Embryonic facial prominence (tissue), 1 donor: ENCODE data around the gene DGKI.

Source experiments
- DNase-seq: peaks from one replicate; pipeline ENCODE4 v3.0.0-alpha.2; 2016; ENCODE audit errors: extremely low spot score

Gene DGKI

GRCh38 chr7:137593115-137593711 is 253.6 kb downstream of the DGKI start:
- no peak for DNase-seq

GRCh38 chr7:137592232-137592896 is 254.4 kb downstream of the DGKI start:
- peak; percentile 51 for DNase-seq

- no peak for DNase-seq
Measured at GRCh38 chr7:137591421-137591837, 255.3 kb downstream of the DGKI start.

GRCh38 chr7:137590756-137591305 is 255.9 kb downstream of the DGKI start:
- no peak for DNase-seq

DNA sequence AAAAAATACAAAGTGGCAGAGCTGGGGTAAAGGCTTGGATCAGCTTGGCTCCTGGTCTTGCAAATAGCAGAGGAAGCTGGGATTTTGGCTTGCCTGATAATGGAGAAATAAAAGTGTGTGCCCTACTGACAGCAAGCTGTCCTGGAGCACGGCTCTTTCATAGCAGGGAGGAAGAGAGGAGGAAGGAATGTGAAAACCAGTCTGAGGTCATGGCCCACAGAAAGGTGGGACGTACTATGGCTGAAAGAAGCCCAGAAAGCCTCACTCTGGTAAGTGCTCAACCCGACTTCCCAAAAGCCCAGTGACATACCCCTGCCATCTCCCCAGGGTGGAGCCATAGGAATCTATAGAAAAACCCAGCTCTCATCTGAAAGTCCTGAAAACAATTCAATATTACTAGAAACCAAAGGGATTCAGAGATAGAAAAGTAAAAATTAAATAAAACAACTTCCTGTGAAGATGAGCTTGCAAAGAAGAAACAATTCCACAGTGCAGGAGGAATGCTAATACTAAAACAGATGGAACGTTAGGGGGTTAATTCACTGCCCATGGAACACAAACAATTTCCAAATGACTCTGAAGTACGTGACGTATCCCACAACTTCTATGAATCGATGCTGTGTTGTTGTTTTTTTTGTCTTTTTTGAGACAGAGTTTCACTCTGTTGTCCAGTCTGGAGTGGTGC is 256.6 kb downstream of the DGKI start:
- no peak for DNase-seq

GRCh38 chr7:137587326-137587725 is 259.4 kb downstream of the DGKI start:
- no peak for DNase-seq

GRCh38 chr7:137585591-137585990 is 261.2 kb downstream of the DGKI start:
- DNase-seq, result no peak

GRCh38 chr7:137583172-137583571 is 263.6 kb downstream of the DGKI start:
- no peak for DNase-seq

DNA sequence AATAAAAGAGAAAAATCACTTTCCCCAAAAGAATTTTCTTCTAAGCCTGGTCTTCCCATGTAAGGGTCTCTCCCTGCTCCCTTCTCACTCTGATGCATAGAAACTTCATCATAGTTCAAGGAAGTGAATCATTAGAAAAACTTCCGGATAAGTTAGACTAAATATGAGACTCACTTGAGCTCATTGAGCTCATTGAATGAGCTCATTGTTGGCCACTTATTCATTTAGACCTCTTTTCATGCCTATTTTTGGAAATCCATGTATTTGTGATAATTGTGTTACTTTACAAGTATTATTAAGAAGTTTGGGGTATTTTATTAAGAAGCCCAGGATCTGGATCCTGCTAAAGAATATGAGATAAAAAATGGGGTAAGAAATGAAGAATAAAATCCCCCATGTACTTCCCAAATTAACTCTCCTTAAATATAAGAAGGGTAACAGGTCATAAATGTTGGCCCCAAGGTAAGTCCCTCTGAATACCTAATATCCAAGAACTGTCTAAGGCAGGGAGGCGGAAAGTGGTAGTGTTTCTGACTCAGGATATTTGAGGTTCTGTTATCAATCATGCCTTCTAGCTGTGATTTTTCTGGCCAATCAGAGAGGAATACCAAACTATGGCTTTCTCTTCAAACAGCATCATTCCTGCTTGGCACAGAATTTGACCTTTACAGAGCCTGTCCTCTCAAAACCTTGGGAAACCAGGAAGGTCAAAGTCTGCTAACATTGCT is 266.7 kb downstream of the DGKI start:
- no peak for DNase-seq

DNA sequence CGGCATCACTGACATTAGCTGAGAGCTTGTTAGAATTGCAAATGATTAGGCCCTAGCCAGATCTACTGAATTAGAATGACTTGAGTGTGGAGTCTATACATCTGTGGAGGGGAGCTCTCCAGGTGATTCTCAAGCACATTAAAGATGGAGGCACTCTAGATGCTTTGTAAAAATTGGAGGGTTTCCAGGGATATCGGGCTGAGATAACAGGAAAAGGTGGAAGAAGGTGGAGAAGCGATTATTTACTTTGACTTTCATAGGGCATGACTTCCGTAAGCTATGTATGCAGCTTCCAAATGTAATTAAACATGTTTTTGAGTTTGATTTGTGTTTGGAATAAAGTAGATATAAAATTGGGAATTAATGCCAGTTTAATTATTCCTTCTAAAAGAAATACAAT is 268.2 kb downstream of the DGKI start:
- no peak for DNase-seq

DNA sequence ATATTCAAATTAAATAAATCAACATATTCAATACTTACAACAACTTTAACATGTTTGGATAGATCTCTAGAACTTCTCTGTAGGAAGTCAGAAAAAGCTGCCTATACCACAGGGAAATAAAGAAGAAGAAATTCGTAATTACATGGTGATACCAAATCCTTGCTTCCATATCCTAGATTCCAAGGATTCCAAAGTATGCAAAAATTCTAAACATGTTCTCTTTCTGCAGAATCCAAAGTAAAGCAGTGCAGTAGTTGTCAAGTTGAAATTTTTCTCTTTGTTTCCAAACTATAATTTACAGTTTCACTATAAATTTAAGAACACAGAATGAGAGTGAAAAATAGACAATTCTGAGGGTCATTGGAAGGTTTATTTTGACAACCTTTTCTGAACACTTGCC is 269.6 kb downstream of the DGKI start:
- DNase-seq, result no peak

- no peak for DNase-seq
Measured at GRCh38 chr7:137576481-137576880, 270.3 kb downstream of the DGKI start.

DNA sequence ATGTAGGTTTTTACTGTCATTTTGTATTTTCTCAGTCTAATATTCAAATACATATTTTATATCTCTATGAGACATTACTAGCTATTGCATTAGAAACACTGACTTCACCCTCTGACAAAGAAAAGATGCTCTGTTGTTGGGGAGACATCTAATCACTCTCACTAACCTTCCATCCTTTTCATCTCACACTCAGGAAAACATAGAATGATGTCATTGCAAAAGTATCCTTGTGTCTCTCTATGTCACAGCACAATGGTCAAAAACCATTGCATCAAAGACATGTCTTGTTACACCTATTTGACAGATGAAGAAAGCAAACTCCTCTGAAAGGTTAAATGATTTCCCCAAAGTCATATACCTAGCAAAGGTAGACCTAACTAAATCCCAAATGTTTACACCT is 272.0 kb downstream of the DGKI start:
- DNase-seq, result no peak

DNA sequence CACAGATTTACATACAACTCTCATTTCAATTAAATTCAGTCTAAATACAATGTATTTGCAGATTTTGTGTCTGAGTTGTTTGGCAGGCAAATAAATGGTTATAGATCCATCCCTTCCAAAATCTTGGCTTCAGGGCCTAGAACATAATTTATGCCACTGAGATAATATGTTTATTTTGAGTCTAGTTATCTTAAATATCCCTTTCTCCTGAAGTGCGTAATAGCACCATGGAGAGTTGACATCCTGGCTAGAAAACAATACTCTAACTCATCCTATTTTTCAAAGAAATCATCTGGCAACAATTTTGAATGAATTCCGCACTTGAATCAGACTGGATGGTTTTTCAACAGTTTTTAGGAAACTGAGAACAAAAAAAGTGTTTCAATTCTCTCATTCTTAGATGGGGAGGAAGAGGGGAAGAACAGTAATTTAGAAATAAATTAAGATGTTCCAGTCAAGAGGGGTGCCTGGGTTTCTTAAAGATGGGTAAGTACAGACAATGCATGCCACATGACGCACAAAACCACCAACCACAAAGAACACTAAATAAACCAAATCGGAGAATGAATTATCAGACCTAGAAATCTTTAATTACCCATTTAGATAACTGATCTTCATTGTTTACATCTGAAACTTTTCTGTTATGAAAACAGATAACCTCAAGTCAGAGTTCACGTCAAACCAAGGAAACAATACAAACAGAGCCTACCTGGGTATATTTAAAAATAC is 274.6 kb downstream of the DGKI start:
- no peak for DNase-seq

DNA sequence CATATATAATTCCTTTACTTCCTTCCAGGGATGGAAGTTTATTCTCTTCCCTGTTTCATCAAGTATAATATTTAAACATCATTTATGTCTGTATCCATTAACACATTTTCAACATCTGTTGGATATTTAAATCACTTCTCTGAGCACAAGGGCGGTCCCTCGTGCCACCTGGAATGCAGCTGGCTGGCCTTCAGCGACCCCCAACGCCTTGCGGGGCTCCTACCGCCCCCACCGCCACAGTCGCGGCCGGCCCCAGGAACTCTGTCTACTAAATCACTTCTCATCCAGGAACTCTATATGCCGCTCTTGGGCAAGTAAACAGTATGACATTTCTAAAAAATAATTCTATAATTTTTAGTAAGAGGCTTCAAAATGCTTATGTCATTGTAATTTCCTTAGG is 282.1 kb downstream of the DGKI start:
- DNase-seq, result no peak

GRCh38 chr7:137563981-137564380 is 282.8 kb downstream of the DGKI start:
- DNase-seq, result no peak

- no peak for DNase-seq
Measured at GRCh38 chr7:137547485-137547884, 299.3 kb downstream of the DGKI start.

DNA sequence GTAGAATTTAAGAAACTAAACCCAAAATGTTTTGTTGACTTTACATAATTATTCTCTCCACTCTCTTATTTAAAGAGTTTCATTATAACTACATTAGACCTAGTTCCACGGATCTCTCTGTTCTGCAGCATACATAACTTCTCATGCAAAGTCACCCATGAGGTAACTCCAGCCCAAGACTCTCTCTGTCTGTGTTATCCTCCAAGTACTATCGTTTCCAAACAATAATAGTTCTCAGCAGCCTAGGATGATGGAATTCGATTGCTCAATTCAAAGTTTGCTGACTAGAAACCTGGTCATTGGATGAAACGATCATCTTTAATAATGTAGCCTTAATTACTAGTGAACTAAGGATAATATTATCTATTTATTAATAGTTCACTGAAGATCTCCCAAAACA is 300.1 kb downstream of the DGKI start:
- DNase-seq, result no peak

- no peak for DNase-seq
Measured at GRCh38 chr7:137546009-137546408, 300.8 kb downstream of the DGKI start.

DNA sequence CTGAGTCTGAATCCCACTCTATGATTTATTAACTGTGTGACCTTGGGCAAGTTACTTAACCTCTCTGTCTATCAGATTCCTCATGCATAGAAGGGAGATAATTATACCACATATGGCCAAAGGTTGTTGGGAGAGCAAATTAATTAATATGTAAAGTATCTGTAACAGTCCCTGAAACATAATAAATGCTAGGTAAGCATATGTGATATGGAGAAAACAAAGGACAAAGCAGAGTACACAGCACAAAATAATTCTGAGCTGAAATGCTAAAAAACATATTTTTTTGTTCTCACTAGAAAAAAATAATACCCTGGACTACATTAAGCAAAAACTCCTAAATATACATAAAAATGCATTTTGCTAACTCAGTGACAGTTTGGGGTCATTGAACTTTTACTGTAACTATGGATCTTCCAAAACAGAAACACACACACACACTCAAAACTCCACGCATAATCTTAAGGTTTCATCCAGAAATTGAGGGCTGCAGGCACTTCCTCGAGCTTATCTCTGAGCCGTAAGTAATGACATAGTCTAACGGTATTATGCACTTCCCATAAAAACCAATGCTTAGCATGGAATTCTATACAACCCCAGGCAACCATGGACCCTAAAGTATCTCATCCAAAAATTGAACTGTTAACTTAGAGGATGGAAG is 301.6 kb downstream of the DGKI start:
- DNase-seq, result no peak

GRCh38 chr7:137544453-137545058 is 302.2 kb downstream of the DGKI start:
- DNase-seq, result no peak
